Activated CD8-positive, alpha-beta memory T cell treated with anti-CD3 and anti-CD28 coated beads for 24 hours (primary cell): ENCODE data around the gene SOX8.

Source experiments
- DNase-seq: peaks from one replicate; pipeline ENCODE4 v3.0.0-alpha.2; 2020

SOX8 gene

DNA sequence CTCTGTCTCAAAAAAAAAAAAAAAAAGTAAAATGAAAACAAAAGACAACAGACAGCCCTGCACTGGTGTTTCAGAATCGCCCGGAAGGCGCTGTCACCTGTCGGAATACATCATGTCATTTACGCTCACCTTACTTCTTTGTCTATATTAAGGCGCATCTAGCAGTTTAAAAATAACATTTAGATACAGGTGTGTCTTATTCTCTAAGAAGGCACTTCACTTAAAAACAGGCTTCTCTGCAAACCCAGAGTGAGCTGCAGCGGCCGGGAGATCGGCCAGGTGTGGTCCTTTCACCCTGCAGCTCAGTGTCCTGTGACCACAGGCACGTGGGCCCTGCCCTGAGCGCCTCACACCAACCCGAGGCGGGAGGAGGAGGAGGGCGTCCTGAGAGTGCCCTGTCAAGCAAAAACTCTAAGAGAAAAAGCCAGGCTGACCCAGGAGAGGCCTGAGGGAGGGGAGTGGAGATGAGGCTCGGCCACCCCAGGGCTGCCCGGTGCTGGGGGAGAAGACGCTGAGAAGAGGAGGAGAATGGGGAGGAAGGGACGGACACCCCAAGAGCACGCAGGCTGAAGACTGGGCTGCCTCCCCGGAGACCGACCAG is 7.5 kb upstream of the SOX8 start:
- DNase-seq, result no peak

DNA sequence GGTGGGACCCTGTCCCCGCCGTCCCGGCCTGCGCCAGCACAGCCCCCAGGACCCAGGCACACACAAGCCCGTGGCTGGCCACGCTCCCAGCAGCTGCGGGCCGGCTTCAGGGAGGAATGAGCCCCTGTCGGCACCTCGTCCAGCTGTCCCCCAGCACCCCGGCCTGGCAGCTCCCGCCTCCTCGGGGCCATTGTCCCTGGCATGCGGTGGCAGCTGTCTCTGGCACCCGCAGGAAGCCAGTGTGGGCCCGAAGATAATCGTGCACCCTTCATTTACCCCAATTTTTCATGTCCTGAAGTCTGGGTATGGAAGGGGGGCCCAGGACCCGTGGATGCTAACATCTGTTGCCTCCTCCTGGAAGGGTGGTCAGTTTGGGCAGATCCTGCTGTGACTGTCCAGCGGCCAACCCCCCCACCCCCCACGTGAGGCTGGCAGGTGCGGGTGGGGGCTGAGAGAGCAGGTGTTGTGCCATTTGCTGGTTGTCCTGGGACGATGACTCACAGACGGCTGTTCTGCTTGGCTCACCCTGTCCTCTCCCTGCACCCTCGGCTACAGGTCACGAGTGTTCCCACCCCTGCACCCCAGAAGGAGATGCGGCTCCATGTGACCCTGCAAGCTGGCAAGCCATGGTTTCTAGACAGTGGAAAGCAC is 6.8 kb upstream of the SOX8 start:
- no peak for DNase-seq

DNA sequence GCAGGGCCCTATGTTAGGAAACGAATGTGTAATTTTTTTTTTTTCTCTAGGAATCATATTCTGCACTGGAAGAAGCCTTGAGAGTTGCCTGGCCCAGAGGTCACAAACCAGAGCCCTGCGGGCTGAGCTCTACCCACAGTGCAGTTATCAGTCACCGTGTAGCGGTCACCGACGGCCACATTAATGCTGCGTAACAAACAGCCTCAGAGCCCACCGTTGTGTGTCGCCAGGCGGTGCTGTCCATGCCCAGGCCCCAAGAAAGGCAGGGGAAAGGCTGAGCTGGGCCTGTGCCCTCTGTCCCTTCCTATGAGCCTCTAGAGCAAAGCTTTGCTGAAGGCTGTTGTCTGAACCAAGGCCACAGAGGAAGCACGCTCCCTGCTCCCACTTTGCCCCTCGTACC is 6.3 kb upstream of the SOX8 start:
- no peak for DNase-seq

DNA sequence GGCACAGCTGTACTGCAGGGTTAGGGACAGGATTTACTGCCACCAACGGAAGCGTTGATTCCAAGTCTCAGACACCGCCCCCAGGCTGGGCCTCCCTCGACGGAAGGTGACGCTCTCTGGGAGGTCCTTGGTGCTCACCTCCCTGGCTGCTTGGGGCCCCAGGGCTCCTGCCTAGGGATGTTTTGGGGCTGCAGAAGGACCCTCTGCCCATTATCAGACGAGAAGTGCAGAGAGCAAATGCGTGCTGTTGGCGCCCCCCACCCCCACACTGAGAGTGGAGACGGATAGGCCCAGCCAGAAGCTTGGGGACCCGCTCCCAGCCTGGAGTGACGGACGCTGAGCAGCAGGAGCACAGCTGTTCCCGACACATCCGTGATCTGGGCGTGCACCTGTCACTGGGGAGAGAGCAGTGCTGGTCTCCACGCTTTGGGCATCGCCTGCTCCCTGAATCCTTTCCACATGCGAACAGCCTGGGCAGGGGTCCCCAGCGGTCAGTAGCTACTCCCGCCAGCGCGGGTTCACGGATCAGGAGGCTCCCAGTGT is 5.1 kb upstream of the SOX8 start:
- no peak for DNase-seq

DNA sequence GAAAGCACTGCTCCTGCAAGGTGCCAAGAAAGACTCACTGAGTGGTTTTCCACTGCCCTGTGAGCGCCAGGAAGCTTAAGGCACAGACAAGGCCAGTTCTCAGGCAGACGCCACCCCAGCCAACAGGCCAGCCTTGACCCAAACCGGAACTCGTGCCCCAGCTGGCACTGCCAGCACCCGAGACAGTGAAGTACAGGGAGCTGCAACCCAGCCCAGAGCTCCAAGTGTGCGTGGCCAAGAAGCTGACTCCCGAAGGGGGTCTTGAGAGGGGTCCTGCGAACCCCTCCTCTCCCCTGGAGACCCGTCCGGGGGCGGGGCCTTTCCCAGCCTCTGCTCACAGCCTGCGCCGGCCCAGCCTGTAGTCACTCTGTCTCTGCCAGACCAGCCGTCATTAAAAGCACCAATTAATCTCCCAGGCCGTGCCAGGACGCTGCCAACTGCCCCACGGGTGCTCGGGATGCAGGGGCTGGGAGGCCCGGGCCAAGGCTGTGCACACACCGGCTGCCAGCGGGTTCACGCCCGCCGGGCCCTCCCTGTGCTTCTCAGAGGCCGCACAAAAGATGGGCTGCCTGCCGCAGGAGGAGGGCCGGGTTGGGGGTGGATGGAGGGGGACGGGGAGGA is 4.4 kb upstream of the SOX8 start:
- no peak for DNase-seq

DNA sequence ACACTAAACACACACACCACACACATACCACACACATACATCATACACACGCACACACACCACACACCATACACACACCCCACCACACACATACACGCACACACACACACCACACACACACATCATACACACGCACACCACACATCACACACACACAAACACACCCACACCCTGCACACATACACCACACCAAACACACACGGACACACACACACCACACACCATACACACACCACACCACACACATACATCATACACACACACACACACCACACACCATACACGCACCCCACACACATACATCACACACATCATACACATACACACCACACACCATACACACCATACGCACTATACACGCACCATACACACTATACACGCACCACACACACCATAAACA is 3.7 kb upstream of the SOX8 start:
- DNase-seq, result no peak

DNA sequence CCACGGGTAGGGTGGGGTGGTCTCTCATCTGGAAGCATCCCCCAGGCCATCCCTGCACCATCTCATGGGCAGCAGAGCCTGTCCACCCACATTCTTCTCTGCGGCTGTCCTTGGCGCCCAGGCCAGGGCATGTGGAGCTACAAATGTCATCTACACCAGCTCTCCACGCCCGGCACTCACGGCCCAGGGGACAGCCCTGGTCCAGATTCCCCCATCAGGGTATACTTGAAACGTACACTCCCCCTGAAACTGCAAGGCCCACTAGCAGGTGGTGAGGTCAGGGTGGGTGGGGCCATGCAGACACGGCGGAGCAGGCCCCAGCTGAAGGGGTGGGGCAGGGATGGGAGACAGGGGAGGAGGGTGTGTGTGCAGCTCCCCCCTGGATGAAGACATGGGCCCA is 3.2 kb upstream of the SOX8 start:
- no peak for DNase-seq

DNA sequence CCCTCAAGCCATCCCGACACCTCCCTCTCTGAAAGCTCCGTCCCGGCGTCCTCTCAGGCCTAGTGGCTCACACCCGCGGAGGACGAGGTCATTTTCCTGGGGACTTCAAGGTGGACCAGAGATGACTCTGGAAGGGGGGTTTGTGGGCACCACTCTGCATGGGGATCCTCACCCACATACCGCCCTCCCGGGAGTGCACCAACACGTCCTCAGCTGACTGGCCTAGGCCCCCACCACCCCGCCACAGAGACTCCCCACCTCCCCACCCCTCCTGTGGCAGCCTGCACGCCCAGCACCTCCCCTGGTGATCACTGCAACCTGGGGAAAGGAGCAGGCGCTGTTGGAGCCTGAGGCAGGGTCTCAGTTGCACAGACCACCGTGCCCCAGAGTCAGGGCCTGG is 2.4 kb upstream of the SOX8 start:
- no peak for DNase-seq

DNA sequence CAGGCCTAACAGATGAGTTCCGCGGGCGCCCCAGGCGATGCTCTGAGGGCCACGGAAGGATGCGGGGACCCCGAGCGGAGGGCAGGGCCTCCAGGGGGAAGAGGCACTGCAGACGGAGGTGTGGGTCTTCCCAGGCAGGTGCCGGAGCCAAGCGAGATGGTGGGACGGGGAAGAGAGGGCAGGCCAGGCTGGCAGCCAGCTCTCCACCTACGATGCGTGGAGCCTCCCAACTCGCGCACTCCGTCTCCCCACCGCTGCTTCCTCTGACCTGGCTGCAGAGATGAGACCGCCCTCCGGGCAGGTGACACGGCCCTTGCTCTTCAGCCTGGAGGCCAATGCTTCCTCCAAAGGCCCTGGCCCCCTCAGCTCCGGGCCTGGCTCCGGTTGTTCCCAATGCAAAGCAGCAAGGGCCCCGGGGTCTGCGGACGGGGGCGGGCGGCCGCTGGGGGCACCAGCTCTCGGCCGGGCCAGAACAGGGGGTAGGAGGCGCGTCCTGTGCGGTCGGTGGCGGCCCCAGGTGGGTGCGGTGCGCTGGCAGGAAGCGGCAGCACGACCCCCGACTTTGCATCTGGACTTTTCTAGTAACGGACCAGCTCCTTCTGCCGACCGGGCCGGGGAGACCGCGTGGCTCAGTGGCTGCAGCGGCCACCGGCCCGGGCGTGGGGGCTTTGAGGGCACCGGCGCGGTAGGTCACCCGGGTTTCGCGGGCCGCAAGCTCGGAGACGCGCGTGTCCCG is 1.5 kb upstream of the SOX8 start:
- DNase-seq, result no peak

DNA sequence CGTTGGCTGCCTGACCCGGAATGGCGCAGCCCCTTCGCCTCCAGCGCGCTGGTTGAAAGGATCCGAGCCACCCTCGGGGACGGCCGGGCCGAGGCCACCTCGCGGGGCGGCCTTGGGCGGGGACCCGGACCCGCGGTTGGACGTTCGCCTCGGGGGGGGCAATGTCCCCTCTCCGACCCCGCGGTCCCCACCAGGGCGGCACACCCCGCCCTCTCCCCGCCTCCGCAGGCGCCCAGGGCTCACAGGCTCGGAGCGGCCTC is 1.0 kb upstream of the SOX8 start:
- no peak for DNase-seq

DNA sequence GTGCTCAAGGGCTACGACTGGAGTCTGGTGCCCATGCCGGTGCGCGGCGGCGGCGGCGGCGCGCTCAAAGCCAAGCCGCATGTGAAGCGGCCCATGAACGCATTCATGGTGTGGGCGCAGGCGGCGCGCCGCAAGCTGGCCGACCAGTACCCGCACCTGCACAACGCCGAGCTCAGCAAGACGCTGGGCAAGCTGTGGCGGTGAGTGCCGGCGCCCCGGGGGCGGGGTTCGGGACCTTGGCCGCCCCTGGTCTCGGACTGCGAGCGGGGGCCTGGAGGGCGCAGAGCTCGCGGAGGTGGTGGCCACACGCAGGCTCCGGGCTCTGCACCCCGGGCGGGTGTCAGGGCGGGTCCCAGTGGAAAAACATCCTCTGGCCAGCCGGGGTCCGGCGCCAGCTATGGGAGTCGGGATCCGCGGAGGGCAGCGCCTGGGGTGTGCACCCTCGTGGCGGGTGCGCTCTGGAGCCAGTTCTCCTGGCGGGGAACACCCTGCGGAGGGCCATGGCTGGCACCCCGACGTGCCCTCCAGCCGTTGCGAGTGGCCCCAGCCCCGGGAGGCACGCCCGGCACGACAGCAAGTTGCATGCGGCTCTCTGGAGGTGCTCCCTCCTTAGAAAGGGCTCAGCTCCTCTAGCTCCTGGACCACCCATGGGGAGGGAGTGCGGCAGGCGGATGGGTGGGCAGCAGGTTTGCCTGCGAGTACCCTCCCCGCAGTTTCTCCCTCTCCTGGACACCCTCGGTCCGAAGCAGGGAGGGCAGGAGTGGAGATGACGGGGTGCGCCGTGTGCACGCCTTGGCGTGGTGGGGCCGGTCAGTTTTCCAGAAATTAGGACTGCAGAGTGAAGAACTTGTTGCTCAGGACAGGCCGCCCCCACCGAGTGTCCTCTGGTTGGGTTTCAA is 824 bp downstream of the SOX8 start:
- DNase-seq, result no peak

DNA sequence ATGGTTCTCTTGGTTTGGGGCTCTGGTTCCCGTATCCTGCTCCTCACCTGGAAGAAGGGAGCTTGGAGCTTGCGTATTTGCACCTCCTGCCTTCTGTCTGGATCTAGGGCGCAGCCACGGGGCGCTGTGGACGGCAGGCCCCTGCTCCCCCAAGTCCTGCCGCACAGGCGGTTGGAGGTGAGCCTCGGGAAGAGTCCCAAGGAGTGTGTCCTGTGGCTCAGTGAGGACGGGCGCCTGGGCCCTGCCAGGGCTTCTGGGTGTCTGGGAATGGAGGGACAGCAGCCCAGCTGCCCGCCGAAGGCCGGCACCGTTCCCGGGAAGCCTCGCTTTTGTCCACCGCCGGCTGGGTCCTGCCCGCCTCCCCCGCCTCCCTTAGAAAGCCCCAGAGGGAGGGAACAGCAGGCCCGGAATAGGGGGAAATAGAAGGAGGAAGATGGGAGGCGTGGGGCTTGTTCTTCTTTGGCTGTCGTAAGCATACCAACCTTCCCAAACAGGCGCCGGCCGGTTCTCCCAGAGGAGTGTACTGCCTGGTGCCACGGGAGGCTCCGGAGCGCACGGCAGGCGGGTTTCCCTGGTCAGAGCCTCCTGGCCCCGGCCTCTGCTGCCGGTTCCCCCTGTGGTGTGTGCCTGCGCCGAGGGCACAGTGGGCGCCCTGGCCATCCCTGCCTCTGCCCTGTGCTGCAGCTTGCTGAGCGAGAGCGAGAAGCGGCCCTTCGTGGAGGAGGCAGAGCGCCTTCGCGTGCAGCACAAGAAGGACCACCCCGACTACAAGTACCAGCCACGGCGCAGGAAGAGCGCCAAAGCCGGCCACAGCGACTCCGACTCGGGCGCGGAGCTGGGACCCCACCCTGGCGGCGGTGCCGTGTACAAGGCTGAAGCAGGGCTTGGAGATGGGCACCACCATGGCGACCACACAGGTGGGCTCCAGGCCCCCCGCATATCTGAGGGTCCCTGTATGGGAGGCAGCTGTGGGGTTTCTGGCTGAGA is 1.8 kb downstream of the SOX8 start:
- DNase-seq, result no peak

DNA sequence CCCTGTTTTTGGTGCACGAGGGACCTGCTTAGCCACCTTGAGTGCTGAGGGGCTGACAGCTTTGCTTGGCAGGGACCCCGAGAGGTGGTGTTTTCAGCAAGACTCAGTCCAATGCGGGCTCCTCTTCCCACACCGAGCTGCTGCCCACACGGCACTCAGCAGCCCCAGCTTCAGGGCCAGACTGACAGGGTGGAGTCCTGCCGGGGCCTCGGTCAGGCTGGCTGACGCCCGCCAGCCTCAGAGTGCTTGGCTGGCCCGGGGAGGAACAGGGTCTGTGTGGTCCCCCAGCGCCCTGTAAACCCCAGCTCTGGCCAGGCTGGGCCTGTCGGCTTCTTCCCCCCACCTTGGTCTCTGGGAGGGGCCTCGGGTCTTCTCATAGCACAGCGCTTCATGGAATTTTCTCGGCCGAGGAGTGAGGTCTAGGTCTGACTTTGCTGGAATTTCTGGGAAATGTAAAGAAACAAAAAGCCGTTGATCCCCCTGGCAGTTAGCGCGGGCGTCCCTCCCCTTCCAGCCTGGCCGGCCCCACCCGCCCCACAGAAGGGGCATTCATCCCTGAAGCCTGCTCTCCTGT is 2.6 kb downstream of the SOX8 start:
- no peak for DNase-seq

DNA sequence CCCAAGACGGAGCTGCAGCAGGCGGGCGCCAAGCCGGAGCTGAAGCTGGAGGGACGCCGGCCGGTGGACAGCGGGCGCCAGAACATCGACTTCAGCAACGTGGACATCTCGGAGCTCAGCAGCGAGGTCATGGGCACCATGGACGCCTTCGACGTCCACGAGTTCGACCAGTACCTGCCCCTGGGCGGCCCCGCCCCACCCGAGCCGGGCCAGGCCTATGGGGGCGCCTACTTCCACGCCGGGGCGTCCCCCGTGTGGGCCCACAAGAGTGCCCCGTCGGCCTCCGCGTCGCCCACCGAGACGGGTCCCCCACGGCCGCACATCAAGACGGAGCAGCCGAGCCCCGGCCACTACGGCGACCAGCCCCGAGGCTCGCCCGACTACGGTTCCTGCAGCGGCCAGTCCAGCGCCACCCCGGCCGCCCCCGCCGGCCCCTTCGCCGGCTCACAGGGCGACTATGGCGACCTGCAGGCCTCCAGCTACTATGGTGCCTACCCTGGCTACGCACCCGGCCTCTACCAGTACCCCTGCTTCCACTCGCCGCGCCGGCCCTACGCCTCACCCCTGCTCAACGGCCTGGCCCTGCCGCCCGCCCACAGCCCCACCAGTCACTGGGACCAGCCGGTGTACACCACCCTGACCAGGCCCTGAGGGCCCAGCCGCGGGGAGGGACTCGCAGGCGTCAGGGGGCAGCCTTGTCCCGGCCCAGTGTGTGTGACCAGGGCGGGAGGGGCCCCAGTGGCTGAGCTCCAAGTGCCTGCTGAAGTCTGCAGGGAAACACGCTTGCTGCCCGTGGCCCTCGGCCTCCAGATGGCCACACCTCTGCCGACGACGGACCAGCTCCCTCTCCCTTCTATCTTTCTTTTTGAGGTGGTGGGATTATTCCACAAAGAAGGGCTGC is 3.4 kb downstream of the SOX8 start:
- DNase-seq, result no peak

DNA sequence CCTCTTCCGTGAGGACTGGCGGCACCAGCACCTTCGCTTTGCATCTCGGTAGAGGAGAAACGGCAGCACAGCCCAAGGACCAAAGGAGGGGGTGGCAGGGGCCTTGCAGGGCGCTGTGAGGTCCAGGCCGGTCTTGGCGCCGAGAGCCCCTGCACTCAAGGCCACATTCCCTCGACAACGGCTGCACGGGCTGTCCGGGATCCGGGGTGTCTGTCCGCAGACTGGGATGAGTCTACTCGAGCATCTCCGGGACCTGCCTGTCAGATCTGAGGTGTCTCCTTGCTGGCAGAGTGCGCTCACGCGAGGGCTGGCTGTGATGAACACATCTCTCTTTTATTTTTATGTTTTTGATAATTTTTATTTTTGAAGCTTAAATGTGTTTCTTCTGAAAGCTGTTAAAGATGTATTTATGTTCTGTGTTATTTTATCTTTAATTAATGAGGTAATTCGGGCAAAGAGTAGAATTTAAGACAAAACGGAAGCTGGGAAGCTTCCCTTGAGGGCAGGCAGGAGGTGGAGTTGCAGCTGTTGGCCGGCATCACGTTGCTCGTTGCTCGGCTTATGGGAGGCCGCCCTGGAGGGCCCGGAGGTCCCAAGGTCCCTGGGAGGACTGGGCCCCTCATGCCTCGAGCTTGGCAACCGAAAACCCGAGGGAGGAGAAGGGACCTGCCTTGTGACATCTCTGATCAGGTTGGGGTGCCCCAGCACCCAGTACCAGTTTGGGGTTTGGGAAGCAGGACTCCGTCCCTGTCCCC is 4.3 kb downstream of the SOX8 start:
- no peak for DNase-seq

DNA sequence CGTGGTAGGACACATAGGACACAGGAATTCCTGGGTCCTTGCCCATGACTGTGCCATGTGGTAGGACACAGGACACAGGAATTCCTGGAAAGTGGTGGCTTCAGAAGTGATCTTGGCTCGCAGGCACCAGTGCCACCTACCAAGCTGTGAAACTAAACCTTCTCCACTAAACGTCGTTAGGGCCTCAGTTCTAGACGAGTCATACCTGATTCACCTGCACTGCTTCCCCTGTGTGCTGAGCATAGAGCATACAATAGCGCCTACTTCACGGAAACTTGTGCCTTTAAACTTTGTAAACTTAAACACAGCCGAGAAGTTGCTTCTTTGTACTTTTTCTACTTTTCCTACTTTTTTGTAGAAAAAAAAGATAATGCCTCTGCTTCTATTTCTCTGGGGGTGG is 4.8 kb downstream of the SOX8 start:
- DNase-seq, result no peak

DNA sequence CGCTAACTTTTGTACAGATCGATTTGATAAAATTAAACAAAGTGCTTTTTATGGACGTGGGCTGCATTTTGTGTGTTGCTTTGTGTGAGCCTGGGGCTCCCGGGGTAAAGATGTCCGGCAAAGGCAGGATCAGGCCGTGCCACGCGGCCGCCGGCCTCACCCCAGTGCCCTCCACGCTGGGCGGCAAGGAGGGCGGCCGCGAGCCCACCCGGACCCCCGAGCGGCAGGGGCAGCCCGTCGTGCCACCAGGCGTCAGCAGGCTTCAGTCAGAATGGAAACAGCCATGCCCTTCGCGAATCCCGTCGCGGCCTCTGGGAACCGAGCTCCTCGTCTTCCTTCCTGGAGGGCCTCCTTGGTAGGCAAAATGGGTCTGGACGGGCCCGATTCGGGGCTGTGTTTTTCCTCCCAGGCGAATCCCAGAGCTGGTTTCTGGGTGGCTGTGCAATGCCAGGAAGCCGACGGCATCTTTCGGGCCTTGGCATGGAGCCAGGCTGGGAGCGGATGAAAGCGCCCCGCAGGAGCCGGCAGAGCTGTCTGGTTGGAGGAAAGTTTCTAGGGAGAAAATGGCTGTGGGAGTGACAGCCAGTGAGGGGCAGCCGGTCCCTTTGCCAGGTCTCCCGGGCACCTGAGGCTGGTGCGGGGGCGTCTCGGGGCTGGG is 5.5 kb downstream of the SOX8 start:
- no peak for DNase-seq

DNA sequence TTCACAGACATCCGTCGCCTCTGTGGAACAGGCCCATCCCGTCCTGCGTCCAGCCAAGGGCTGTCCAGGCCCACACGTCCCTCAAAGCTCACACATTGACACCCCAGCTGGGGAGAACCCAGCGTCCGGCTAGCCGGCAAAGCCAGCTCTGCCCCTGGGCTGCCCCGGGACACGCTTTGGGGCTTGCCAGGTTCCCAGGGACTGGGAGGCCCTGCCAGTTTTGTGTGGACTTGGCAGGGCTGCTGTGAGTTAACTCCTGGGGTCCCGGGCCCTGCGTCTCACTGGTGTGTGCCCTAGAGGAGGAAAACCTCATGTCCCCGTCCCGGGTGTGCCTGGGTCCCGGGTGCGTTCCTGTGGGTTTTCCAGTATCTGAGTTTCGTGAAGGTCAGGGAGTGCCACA is 6.3 kb downstream of the SOX8 start:
- no peak for DNase-seq
